ENCODE results near the gene DYNC2H1.

DNA sequence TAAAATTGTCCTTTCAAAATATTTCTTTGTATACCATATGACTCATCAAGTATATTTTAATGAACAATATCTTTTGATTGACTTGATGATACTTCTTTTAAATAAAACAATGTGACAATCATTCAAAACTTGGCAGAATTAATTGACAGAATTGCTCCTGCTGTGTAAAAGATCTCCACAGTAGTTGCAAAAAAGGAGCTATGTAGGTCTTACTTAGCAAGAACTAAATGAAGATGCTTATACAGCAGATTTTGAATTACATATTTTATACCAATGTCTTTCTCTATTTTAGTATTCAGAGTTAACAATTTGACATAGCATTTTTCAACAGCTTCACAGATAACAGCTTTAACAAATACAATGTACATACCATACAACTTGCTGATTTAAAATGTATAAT, 144.9 kb downstream of the DYNC2H1 start:
- TF ChIP-seq, protein P1, sequence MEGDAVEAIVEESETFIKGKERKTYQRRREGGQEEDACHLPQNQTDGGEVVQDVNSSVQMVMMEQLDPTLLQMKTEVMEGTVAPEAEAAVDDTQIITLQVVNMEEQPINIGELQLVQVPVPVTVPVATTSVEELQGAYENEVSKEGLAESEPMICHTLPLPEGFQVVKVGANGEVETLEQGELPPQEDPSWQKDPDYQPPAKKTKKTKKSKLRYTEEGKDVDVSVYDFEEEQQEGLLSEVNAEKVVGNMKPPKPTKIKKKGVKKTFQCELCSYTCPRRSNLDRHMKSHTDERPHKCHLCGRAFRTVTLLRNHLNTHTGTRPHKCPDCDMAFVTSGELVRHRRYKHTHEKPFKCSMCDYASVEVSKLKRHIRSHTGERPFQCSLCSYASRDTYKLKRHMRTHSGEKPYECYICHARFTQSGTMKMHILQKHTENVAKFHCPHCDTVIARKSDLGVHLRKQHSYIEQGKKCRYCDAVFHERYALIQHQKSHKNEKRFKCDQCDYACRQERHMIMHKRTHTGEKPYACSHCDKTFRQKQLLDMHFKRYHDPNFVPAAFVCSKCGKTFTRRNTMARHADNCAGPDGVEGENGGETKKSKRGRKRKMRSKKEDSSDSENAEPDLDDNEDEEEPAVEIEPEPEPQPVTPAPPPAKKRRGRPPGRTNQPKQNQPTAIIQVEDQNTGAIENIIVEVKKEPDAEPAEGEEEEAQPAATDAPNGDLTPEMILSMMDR (conservative IDR thresholded peaks at IDR 0.05; ENCODE audit: low read depth, low read length) = no peak
- no peak for TF ChIP-seq EZH2 (IDR thresholded peaks at IDR 0.05; ENCODE audit: borderline replicate concordance, low read depth, low read length, poor library complexity, severe bottlenecking)

Data from A673 (cell line).